H1 (cell line): Measurements from ENCODE around the gene MTX1. TPM values are rescaled to one million over a fixed set of nuclear protein-coding genes. Genes with fewer than 3 reads are reported as not detected.

Experiments used
- CTCF ChIA-PET: fragments of 300-600 bp; sonication (Branson Sonifier 250); formaldehyde crosslinking; loops from one replicate; lab custom pipeline; 2021; ENCODE audit not compliant: partially characterized antibody; lab: Charles Lee
- POLR2A ChIA-PET: fragments of 300-600 bp; sonication (Branson Sonifier 250); formaldehyde crosslinking; loops from one replicate; lab custom pipeline; 2021; ENCODE audit warnings: inconsistent platforms; ENCODE audit not compliant: partially characterized antibody; lab: Charles Lee
- DNase-seq, 2 experiments: peaks; one replicate each; pipeline versions ENCODE4 v3.0.0 to v3.0.0-alpha.2; 2010 to 2022; ENCODE audit warnings: low spot score in 2 of 2, low read depth in 1 of 2, mixed read lengths in 1 of 2
- FAIRE-seq: peaks from 2 replicates; lab custom pipeline; 2011; peaks lifted over from hg19 to GRCh38; lab: Jason Lieb, UNC
- H2AFZ ChIP-seq: 2 replicates; pipeline ENCODE4 v1.8.1; 2012; ENCODE audit warnings: low read length, inconsistent platforms
- H2AK5ac ChIP-seq: 2 replicates; pipeline ENCODE4 v1.6.1; 2013; ENCODE audit warnings: low read depth, low read length
- H2BK120ac ChIP-seq: replicated peaks from 2 replicates; pipeline ENCODE3; 2013; ENCODE audit warnings: low read depth, low read length, inconsistent platforms
- H2BK12ac ChIP-seq: 2 replicates; pipeline ENCODE4 v1.6.1; 2013; ENCODE audit warnings: low read depth, low read length
- H2BK15ac ChIP-seq: 2 replicates; pipeline ENCODE4 v1.6.1; 2013; ENCODE audit warnings: low read length
- H2BK20ac ChIP-seq: 2 replicates; pipeline ENCODE4 v1.6.1; 2013; ENCODE audit warnings: low read length
- H2BK5ac ChIP-seq: 2 replicates; pipeline ENCODE4 v1.6.1; 2013; ENCODE audit warnings: low read depth, low read length
- H3K14ac ChIP-seq: 2 replicates; pipeline ENCODE4 v1.6.1; 2013; ENCODE audit warnings: inconsistent platforms; ENCODE audit not compliant: insufficient read length
- H3K18ac ChIP-seq: 2 replicates; pipeline ENCODE4 v1.6.1; 2013; ENCODE audit warnings: low read length; ENCODE audit errors: extremely low read depth
- H3K23ac ChIP-seq: 2 replicates; pipeline ENCODE4 v1.6.1; 2013; ENCODE audit warnings: inconsistent platforms; ENCODE audit not compliant: insufficient read length
- H3K23me2 ChIP-seq: 2 replicates; pipeline ENCODE4 v1.6.1; 2013; ENCODE audit warnings: low read depth, low read length
- H3K27ac ChIP-seq: 2 replicates; pipeline ENCODE4 v1.6.1; 2011; ENCODE audit warnings: low read depth, low read length, inconsistent platforms
- H3K27me3 ChIP-seq, 4 experiments: replicated peaks in 1 of 4; 1 replicate in 1 of 4; 2 replicates in 3 of 4; pipeline versions ENCODE4 v1.6.1 to v1.8.1; 2011 to 2013; ENCODE audit warnings: low read length in 3 of 4, mild to moderate bottlenecking in 3 of 4, inconsistent platforms in 2 of 4, mixed read lengths in 2 of 4, moderate library complexity in 1 of 4; ENCODE audit not compliant: control insufficient read depth in 3 of 4, insufficient read depth in 3 of 4; ENCODE audit errors: extremely low read depth in 1 of 4
- H3K36me3 ChIP-seq, 4 experiments: 2 replicates each; pipeline versions ENCODE4 v1.6.1 to v1.8.1; 2011 to 2013; ENCODE audit warnings: mild to moderate bottlenecking in 4 of 4, low read length in 3 of 4, moderate library complexity in 2 of 4, control low read depth in 1 of 4, inconsistent platforms in 1 of 4; ENCODE audit not compliant: insufficient read depth in 4 of 4, control insufficient read depth in 2 of 4
- H3K4ac ChIP-seq: replicated peaks from 2 replicates; pipeline ENCODE3; 2013; ENCODE audit warnings: low read length, low read depth, mixed read lengths, inconsistent platforms; ENCODE audit not compliant: insufficient read length
- H3K4me1 ChIP-seq, 4 experiments: replicated peaks in 1 of 4; 1 replicate in 1 of 4; 2 replicates in 3 of 4; pipeline versions ENCODE4 v1.6.1 to v1.8.1; 2011 to 2013; ENCODE audit warnings: low read length in 3 of 4, inconsistent platforms in 2 of 4, mixed read lengths in 1 of 4; ENCODE audit not compliant: insufficient read depth in 4 of 4, control insufficient read depth in 3 of 4
- H3K4me2 ChIP-seq, 2 experiments: 2 replicates each; pipeline versions ENCODE4 v1.6.1 to v1.8.1; 2011 to 2013; ENCODE audit warnings: low read depth in 2 of 2, low read length in 2 of 2, control low read depth in 1 of 2, inconsistent platforms in 1 of 2, mild to moderate bottlenecking in 1 of 2; ENCODE audit not compliant: insufficient read depth in 1 of 2
- H3K4me3 ChIP-seq, 4 experiments: fragments of 200-600, 300-600 bp in 1 of 4; sonication (generic), shearing (Covaris generic), sonication (Bioruptor Twin) in 1 of 4; 2 replicates each; pipeline versions ENCODE4 v1.5.1 to v1.8.1; 2011 to 2016; ENCODE audit warnings: low read length in 4 of 4, low read depth in 3 of 4, control low read depth in 2 of 4, inconsistent platforms in 2 of 4, mild to moderate bottlenecking in 2 of 4, mixed read lengths in 1 of 4, moderate library complexity in 1 of 4; ENCODE audit not compliant: insufficient read depth in 2 of 4; ENCODE audit errors: extremely low read depth in 1 of 4
- H3K56ac ChIP-seq: replicated peaks from 2 replicates; pipeline ENCODE3; 2013; ENCODE audit warnings: low read depth, mild to moderate bottlenecking, mixed read lengths, low read length, inconsistent platforms; ENCODE audit not compliant: insufficient read length
- H3K79me1 ChIP-seq: 2 replicates; pipeline ENCODE4 v1.6.1; 2013; ENCODE audit warnings: low read depth, low read length, control low read depth
- H3K79me2 ChIP-seq, 2 experiments: 2 replicates each; pipeline versions ENCODE4 v1.6.1 to v1.8.1; 2012 to 2013; ENCODE audit warnings: low read length in 2 of 2, mild to moderate bottlenecking in 2 of 2, inconsistent platforms in 1 of 2; ENCODE audit not compliant: insufficient read depth in 2 of 2, control insufficient read depth in 1 of 2
- H3K9ac ChIP-seq, 4 experiments: replicated peaks in 1 of 4; 1 replicate in 1 of 4; 2 replicates in 3 of 4; pipeline versions ENCODE4 v1.6.1 to v1.8.1; 2011 to 2013; ENCODE audit warnings: low read depth in 3 of 4, low read length in 3 of 4, control low read depth in 2 of 4, mild to moderate bottlenecking in 2 of 4, moderate library complexity in 2 of 4, inconsistent platforms in 1 of 4; ENCODE audit errors: extremely low read depth in 1 of 4
- H3K9me3 ChIP-seq, 2 experiments: 2 replicates each; pipeline versions ENCODE4 v1.6.1 to v1.8.1; 2012 to 2013; ENCODE audit warnings: mild to moderate bottlenecking in 2 of 2, moderate library complexity in 2 of 2, control low read depth in 1 of 2, inconsistent platforms in 1 of 2, low read depth in 1 of 2, low read length in 1 of 2, mixed read lengths in 1 of 2; ENCODE audit not compliant: insufficient read depth in 2 of 2
- H4K20me1 ChIP-seq, 2 experiments: replicated peaks in 1 of 2; 2 replicates each; pipeline versions ENCODE3 to v1.8.1; 2011 to 2013; ENCODE audit warnings: inconsistent platforms in 2 of 2, low read length in 2 of 2, mild to moderate bottlenecking in 1 of 2; ENCODE audit not compliant: insufficient read depth in 2 of 2, control insufficient read depth in 1 of 2
- H4K5ac ChIP-seq: 2 replicates; pipeline ENCODE4 v1.6.1; 2013; ENCODE audit warnings: low read length, low read depth, mixed read lengths, inconsistent platforms; ENCODE audit not compliant: insufficient read length
- H4K8ac ChIP-seq: 2 replicates; pipeline ENCODE4 v1.8.0; 2013; ENCODE audit warnings: mild to moderate bottlenecking, moderate library complexity, low read length, inconsistent platforms; ENCODE audit not compliant: insufficient read depth; ENCODE audit errors: extremely low read depth
- H4K91ac ChIP-seq: replicated peaks from 2 replicates; pipeline ENCODE3; 2013; ENCODE audit warnings: low read length, mixed read lengths, inconsistent platforms; ENCODE audit not compliant: insufficient read length
- CBX5 ChIP-seq: fragments of 300-800, 300-1000 bp; sonication (generic); IDR thresholded peaks from 2 replicates; pipeline ENCODE4 v1.7.1; 2016; ENCODE audit warnings: antibody characterized with exemption, low read length, low read depth
- CREB1 ChIP-seq: IDR thresholded peaks from 2 replicates; pipeline ENCODE4 v1.6.1; 2012; ENCODE audit warnings: inconsistent platforms
- GABPA ChIP-seq: IDR thresholded peaks from 2 replicates; pipeline ENCODE4 v1.6.1; 2011; ENCODE audit warnings: mild to moderate bottlenecking, low read length, moderate library complexity, borderline replicate concordance; ENCODE audit not compliant: insufficient read depth
- GTF2F1 ChIP-seq: IDR thresholded peaks from 2 replicates; pipeline ENCODE4 v1.6.1; 2012; ENCODE audit warnings: low read depth, low read length, improper control_type of control experiment, borderline replicate concordance
- RAD21 ChIP-seq, 2 experiments: IDR thresholded peaks in 1 of 2; conservative IDR thresholded peaks in 1 of 2; 2 replicates each; pipeline ENCODE4 v1.6.1; 2011; ENCODE audit warnings: low read depth in 2 of 2, low read length in 2 of 2, improper control_type of control experiment in 1 of 2, inconsistent platforms in 1 of 2, mild to moderate bottlenecking in 1 of 2, moderate library complexity in 1 of 2
- RBBP5 ChIP-seq: IDR thresholded peaks from 2 replicates; pipeline ENCODE4 v1.7.1; 2012; ENCODE audit warnings: low read depth, mild to moderate bottlenecking, inconsistent platforms, low read length, moderate library complexity, borderline replicate concordance
- WGBS, 2 experiments: shearing (Covaris generic) in 1 of 2; methylation state at CpG; one replicate each; pipeline versions ENCODE4 v1.1.6 to v1.1.7; 2013 to 2015; ENCODE audit warnings: low lambda C conversion rate in 2 of 2, mixed read lengths in 2 of 2, inconsistent platforms in 1 of 2, low coverage in 1 of 2, missing lambda C conversion rate in 1 of 2; ENCODE audit not compliant: insufficient replicate concordance in 2 of 2, insufficient coverage in 1 of 2, insufficient read length in 1 of 2; ENCODE audit errors: extremely low coverage in 1 of 2, missing lambda C conversion rate in 1 of 2; 5-methylcytosine and 5-hydroxymethylcytosine counted together
- polyA plus RNA-seq, 7 experiments: library from polyadenylated mRNA; depleted of rRNA in 3 of 7; stranded (reverse) in 5 of 7; unstranded in 2 of 7; fragments of >200 nt in 5 of 7; fragments of 200-250 nt in 2 of 7; gene quantifications; 1 replicate in 5 of 7; 2 replicates in 1 of 7; 4 replicates in 1 of 7; pipeline versions ENCODE4 v1.2.1 to v1.2.3, GENCODE V29; 2011 to 2013; ENCODE audit warnings: missing spikeins in 2 of 7, mixed read lengths in 2 of 7
- total RNA-seq: library from RNA; stranded (reverse); fragmentation: NEBNext Ultra II Directional; extraction: Animal tissue kit (Norgen Biotek cat#: 25700); gene quantifications from 2 replicates; pipeline ENCODE4 v1.2.1, GENCODE V29; 2021
- TF ChIP-seq, protein P1 (sequence below), 3 experiments: IDR thresholded peaks; 1 replicate in 2 of 3; 2 replicates in 1 of 3; pipeline versions ENCODE4 v1.5.1 to v1.6.1; 2011; ENCODE audit warnings: low read length in 3 of 3, mild to moderate bottlenecking in 3 of 3, inconsistent platforms in 2 of 3, low read depth in 1 of 3, moderate library complexity in 1 of 3; ENCODE audit not compliant: insufficient read depth in 1 of 3; ENCODE audit errors: control extremely low read depth in 1 of 3

Gene MTX1
- total and polyA plus RNA-seq, 2 of the 8 experiments (the other 6 are each of a cell fraction or from before 2014, with no cell fraction given) = 47.9 to 131 TPM

DNA sequence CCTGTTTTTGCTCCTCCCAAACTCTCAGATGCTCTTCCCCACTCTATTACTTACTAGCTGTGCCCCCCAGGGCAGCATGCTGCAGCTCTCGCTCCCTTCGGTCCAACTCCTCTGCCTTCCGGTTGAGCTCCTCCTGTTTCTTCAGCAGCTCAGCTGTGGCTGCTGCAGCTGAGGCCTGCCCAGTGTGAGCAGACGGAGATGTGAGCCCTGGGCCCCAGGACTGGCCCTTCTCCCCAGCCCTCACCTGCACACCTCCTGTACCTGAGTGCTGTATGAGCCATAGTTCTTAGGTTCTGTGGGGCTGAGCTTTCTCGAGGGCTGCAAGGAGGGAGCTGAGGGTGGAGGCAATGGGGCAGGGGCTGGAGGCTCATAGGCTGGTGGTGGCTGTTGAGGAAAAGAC, 51.8 kb downstream of the MTX1 start:
- no peak overlapping the region; a peak in 1 of 4 replicates for H3K4me2 ChIP-seq
- DNase-seq = no peak
- TF ChIP-seq GTF2F1 = no peak
- no peak for TF ChIP-seq GABPA
- TF ChIP-seq CBX5 = no peak
- TF ChIP-seq, protein P1, sequence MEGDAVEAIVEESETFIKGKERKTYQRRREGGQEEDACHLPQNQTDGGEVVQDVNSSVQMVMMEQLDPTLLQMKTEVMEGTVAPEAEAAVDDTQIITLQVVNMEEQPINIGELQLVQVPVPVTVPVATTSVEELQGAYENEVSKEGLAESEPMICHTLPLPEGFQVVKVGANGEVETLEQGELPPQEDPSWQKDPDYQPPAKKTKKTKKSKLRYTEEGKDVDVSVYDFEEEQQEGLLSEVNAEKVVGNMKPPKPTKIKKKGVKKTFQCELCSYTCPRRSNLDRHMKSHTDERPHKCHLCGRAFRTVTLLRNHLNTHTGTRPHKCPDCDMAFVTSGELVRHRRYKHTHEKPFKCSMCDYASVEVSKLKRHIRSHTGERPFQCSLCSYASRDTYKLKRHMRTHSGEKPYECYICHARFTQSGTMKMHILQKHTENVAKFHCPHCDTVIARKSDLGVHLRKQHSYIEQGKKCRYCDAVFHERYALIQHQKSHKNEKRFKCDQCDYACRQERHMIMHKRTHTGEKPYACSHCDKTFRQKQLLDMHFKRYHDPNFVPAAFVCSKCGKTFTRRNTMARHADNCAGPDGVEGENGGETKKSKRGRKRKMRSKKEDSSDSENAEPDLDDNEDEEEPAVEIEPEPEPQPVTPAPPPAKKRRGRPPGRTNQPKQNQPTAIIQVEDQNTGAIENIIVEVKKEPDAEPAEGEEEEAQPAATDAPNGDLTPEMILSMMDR (IDR thresholded peaks at IDR 0.05; ENCODE audit: control extremely low read depth in 1 of 3, insufficient read depth in 1 of 3, low read depth in 1 of 3, low read length in 3 of 3) = no peak
- no peak for TF ChIP-seq RAD21 (IDR thresholded peaks at IDR 0.05 in 1 of 2, conservative IDR thresholded peaks at IDR 0.05 in 1 of 2; ENCODE audit: low read depth in 2 of 2, low read length in 2 of 2)
- no peak for TF ChIP-seq RBBP5
- no peak for TF ChIP-seq CREB1

More for the DNA sequence above, 51.8 kb downstream of the MTX1 start:
- Histone ChIP-seq H3K27ac (no peak overlapping the region), H3K56ac (no peak overlapping the region), H4K91ac (no peak overlapping the region), H3K23ac (no peak overlapping the region), H4K20me1 (peaks cover 0 to 5% of the 10 kb centered on the region in 2 experiments), H3K79me1 (peaks cover 6% of the 10 kb centered on the region; the same call in 1 of the 2 replicates), H3K9ac (no peak overlapping the region), H3K79me2 (peaks cover 0 to 14% of the 10 kb centered on the region in 2 experiments; a peak in 1 of 4 replicates), H3K4me3 (no peak overlapping the region), H2AK5ac (no peak overlapping the region), H3K23me2 (peaks cover 9% of the 10 kb centered on the region), H3K36me3 (peaks cover 9 to 29% (median 25%) of the 10 kb centered on the region in 4 experiments), H3K9me3 (no peaks in the 10 kb centered on the region), H2BK12ac (no peak overlapping the region), H2AFZ (no peak overlapping the region), H2BK120ac (no peak overlapping the region), H3K4ac (no peak overlapping the region), H3K18ac (no peak overlapping the region), H3K14ac (no peak overlapping the region), H3K4me1 (peaks cover 3 to 15% (median 8%) of the 10 kb centered on the region in 4 experiments; a peak in 5 of 7 replicates), H4K5ac (no peak overlapping the region), H4K8ac (no peak overlapping the region), H2BK20ac (no peak overlapping the region), H2BK5ac (no peak overlapping the region), H2BK15ac (no peak overlapping the region), H3K27me3 (no peaks in the 10 kb centered on the region)
- ChIA-PET CTCF (interaction anchor here (0.6 to 4.0 kb wide), 10 partner anchors 10 to 466 kb away, joined by 3 to 63 read pairs (median 5); partner anchors contain the start of gene FDPS), POLR2A (interaction anchor here (0.8 to 6.4 kb wide), 10 partner anchors 10 to 69 kb away, joined by 3 to 87 read pairs (median 4); partner anchors contain the start of genes CLK2, HCN3, MTX1 and RUSC1)
- 96% methylated on average over 5 of the region's 5 CpGs; no CpG with 5 or more reads in 1 of the 2 experiments for WGBS, 2 experiments
- FAIRE-seq = no peak
